Measurements from ENCODE around the gene IL17C. TPM values are rescaled to one million over a fixed set of nuclear protein-coding genes. Genes with fewer than 3 reads are reported as not detected.

IL17C gene
- total RNA-seq, 2 experiments from 2014 or later = 0.20 TPM; not detected in 1

DNA sequence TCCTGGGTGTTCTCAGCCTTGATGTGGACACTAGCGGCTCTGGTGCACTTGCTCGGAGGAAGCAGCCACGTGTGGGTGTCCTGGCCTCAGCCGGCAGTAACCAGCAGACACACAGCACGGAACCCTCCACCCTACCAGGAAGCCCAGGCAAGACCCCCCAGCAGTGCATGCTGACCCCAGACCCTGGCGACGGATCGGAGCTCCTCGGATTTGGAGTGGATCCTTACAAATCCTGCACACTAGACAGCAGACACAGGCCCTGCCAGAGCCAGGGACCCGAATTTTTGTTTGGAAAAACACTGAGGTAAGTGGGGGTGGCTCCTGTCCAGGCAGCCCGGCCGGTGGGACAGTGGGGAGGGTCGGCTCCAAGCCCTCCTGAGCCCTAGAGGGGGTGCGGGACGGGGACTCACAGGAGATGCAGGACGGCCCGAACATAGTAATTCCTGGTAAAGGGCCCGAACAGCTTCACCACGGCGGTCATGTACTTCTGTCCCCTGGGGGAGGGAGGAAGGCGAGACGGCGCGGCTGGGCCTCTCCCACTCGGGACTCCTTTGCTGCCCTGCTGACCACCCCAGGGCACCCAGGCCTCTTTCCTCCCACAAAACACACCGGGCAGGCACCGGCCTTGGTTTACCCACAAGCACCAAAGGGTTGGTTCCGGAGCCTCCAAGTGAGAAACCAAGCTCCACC is 8.1 kb downstream of the IL17C start:
- Mint-ChIP-seq H3K36me3 (ENCODE audit: low read depth) (peaks cover 29% of the 10 kb centered on the region), H3K9me3 (no peaks in the 10 kb centered on the region), H3K4me1 (peaks cover 24% of the 10 kb centered on the region), H3K4me3 (no peak overlapping the region), H3K27ac (no peak overlapping the region), H3K27me3 (no peaks in the 10 kb centered on the region)
- POLR2A ChIA-PET = no interaction called here
- no peak for DNase-seq
- CTCF ChIA-PET = no interaction called here

DNA sequence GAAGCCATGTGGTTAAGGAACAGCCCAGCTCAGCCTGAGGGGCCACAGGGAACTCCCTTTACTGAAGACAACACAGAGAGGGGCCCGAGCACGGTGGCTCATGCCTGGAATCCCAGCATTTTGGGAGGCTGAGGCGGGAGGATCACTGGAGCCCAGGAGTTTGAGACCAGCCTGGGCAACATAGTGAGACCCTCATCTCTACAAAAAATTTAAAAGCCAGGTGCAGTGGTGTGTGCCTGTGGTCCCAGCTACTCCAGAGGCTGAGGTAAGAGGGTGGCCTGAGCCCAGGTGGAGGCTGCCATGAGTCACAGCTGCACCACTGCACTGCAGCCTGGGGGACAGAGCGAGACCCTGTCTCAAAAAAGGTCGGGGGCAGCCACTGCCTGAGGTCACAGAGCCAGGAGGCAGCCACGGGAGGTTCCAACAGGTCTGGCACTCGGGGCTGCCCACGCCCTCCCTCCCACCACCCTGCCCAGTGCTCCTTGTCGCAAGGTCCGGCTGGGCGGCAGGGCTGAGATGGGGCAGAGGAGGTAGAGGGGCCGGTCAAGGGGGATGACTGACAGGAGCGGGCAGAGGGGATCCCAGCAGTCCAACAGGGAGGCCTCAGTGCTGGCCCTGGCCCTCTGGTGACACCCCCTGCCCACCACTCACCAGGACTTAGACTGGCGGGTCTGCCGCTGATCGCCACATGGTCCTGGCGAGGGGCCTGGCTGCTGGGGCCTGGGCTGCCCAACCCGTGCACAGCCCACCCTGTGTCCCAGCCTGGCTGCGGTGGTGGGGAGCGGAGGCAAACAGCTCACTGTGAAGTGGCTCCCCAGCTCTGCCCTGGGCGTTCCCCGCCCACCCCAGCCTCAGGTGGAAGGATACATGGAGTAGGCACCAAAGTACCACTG is 9.1 kb downstream of the IL17C start:
- POLR2A ChIA-PET = no interaction called here
- H3K27me3 Mint-ChIP-seq = no peaks in the 10 kb centered on the region
- no peak for DNase-seq
- H3K9me3 Mint-ChIP-seq = no peaks in the 10 kb centered on the region
- no peak overlapping the region for H3K27ac Mint-ChIP-seq
- CTCF ChIA-PET = interaction anchor here (0.7 to 0.9 kb wide), 2 partner anchors 9 to 15 kb away, joined by 3 read pairs; partner anchors contain the start of genes IL17C and MVD
- H3K4me1 Mint-ChIP-seq = peaks cover 32% of the 10 kb centered on the region
- no peak overlapping the region for H3K4me3 Mint-ChIP-seq
- H3K36me3 Mint-ChIP-seq (ENCODE audit: low read depth) = peaks cover 21% of the 10 kb centered on the region

DNA sequence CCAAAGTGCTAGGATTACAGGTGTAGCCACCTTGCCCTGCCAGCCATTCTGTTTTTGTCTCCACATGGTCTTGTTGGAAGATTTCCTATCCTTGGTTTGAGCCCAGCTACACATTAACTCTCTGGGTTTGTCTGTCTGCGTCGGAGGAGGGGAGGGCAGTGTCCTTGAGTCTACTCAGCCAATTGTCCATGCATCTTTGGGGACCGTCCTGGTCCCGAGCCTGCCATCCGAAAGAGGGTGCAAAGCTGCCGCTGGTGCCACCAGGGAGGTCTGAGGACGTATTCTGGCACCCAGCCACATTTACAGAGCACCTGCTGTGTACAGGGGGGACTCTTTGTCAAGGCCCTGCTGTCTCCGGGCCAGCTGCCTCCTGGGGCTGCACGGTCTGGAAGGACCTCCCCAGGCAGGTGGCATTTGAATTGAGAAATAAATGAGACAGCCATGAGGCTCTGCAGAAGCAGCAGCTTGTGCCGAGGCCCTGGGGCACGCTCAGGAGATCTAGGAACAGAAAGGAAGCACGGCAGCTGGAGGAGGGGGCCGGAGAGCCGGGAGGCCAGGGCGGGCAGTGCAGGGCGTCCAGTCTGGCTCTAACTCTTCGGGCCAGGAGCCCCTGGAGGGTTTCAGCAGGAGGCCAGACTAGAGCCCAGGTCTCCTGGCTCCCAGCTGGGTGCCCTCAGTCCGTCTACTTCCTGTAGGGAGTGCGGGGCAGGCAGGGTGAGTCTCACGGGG is 11.0 kb downstream of the IL17C start:
- H3K9me3 Mint-ChIP-seq = no peaks in the 10 kb centered on the region
- no peak for DNase-seq
- H3K27me3 Mint-ChIP-seq = no peaks in the 10 kb centered on the region
- peak overlapping the region; percentile 89 for H3K4me3 Mint-ChIP-seq
- CTCF ChIA-PET = interaction anchor here (0.6 kb wide), 1 partner anchor 137 kb away, joined by 3 read pairs; no protein-coding TSS in a partner anchor
- POLR2A ChIA-PET = no interaction called here
- H3K36me3 Mint-ChIP-seq (ENCODE audit: low read depth) = peaks cover 16% of the 10 kb centered on the region
- H3K4me1 Mint-ChIP-seq = peaks cover 30% of the 10 kb centered on the region
- H3K27ac Mint-ChIP-seq = peak overlapping the region; percentile 62

DNA sequence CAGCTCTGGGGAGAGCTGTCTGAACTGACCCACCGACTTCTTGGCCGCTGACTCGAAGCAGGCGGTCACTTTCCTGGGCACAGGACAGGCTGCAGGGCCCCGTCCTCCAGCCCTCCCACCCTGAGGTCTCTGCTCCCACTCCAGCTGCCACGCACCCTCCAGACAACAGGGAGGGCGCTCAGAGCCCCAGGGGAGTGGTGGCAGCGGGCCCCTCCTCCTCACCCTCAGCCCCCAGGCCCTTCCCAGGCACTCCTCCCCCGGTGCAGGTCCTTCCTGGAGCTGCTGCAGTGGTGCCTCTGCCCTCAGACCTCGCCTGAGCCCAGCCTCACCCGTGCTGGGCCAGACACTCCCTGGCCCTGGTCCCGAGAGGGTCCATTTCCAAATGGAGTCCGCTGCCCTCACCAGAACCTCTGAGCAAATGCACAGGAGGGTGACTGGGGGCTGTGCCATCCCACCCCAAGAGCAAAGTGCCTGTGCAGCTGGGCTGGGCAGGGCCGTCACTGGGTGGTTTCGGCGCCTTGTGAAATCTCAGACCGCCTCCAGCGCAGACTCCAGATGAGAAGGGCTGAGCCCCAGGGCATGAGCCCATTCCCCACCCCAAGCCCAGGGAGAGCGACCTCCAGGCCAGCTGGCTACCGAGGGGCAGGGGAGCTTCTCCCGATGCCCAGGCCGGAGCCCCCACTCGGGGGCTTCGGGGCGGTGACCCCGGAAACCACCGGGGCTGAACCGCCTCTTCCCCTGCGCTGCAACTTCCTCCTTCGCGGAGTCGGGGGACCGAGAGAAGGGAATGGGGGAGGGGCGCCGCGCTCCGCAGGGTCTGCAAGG is 11.8 kb downstream of the IL17C start:
- DNase-seq = peak; percentile 47
- Mint-ChIP-seq H3K27ac (peak overlapping the region; percentile 89), H3K27me3 (no peaks in the 10 kb centered on the region), H3K36me3 (ENCODE audit: low read depth) (peaks cover 11% of the 10 kb centered on the region), H3K9me3 (no peaks in the 10 kb centered on the region), H3K4me1 (peaks cover 25% of the 10 kb centered on the region), H3K4me3 (peak overlapping the region; percentile 89)
- ChIA-PET CTCF (no interaction called here), POLR2A (interaction anchor here (0.6 kb wide), 1 partner anchor 151 kb away, joined by 3 read pairs; no protein-coding TSS in a partner anchor)

GRCh38 chr16:88650749-88651275 is 12.4 kb downstream of the IL17C start, which contains the start of gene CYBA:
TSS of gene CYBA (minus strand) at chr16:88651053. CDS start at chr16:88651013, 40 bp downstream.
- H3K9me3 Mint-ChIP-seq = no peaks in the 10 kb centered on the region
- peak within 1 kb of the TSS; percentile 95 for H3K27ac Mint-ChIP-seq
- H3K4me1 Mint-ChIP-seq = peaks cover 22% of the 10 kb centered on the region
- H3K4me3 Mint-ChIP-seq = peak within 1 kb of the TSS; percentile 89
- CTCF ChIA-PET = no interaction called here
- peaks cover 9% of the 10 kb centered on the region for H3K36me3 Mint-ChIP-seq (ENCODE audit: low read depth)
- no peaks in the 10 kb centered on the region for H3K27me3 Mint-ChIP-seq
- POLR2A ChIA-PET = no interaction called here
- DNase-seq = peak; percentile 86

DNA sequence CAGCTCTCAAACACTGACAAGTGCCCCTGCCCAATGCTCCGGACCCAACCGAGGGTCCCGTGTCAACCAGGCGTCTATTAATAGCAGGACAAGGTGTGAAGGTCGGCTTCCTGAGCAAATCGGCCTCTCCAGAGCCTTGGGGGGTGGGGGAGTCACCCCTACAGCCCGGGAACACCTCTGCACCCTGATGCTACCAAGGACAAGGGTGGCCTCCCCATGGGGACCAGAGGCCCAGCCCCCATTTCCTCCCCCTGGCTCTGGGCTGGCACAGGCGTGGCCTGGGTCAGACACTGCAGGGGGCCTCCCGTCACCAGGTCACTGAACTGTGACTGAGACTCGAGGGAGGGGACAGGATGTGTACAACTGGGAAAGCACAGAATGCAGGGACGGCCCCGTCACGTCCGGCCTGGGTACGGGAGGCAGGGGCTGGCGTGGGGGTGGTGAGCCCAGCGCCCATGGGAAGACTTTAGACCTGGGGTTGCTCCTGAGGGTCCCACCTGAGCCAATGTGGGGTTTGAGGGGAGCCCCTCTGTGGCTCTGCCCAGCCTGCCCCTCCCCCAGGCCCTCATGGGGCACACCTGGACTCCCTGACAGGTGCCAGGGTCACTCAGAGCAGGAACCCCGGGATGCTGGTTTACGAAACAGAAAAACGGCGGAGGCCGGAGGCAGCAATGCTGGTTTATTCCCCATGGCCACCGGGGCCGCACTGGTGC is 13.1 kb downstream of the IL17C start:
- H3K4me1 Mint-ChIP-seq = peaks cover 22% of the 10 kb centered on the region

GRCh38 chr16:88651989-88652761 is 13.8 kb downstream of the IL17C start:
- peak overlapping the region; percentile 95 for H3K27ac Mint-ChIP-seq
- peaks cover 8% of the 10 kb centered on the region for H3K36me3 Mint-ChIP-seq (ENCODE audit: low read depth)
- DNase-seq = no peak
- ChIA-PET CTCF (interaction anchor here (0.8 to 1.0 kb wide), 2 partner anchors 13 to 86 kb away, joined by 3 read pairs; no protein-coding TSS in a partner anchor), POLR2A (interaction anchor here (0.7 kb wide), 1 partner anchor 19 kb away, joined by 3 read pairs; no protein-coding TSS in a partner anchor)
- H3K27me3 Mint-ChIP-seq = no peaks in the 10 kb centered on the region
- H3K4me1 Mint-ChIP-seq = peaks cover 22% of the 10 kb centered on the region
- no peaks in the 10 kb centered on the region for H3K9me3 Mint-ChIP-seq
- H3K4me3 Mint-ChIP-seq = peak overlapping the region; percentile 40

More for the DNA sequence above, 13.1 kb downstream of the IL17C start:
- Mint-ChIP-seq H3K36me3 (ENCODE audit: low read depth) (peaks cover 6% of the 10 kb centered on the region), H3K27ac (peak overlapping the region; percentile 95), H3K27me3 (no peaks in the 10 kb centered on the region), H3K4me3 (peak overlapping the region; percentile 89), H3K9me3 (no peaks in the 10 kb centered on the region)
- CTCF ChIA-PET = interaction anchor here (0.8 to 1.0 kb wide), 2 partner anchors 12 to 86 kb away, joined by 3 read pairs; no protein-coding TSS in a partner anchor
- POLR2A ChIA-PET = no interaction called here
- DNase-seq = peak; percentile 84

- H3K36me3 Mint-ChIP-seq (ENCODE audit: low read depth) = peaks cover 8% of the 10 kb centered on the region
- no peaks in the 10 kb centered on the region for H3K9me3 Mint-ChIP-seq
- no peak for DNase-seq
- peaks cover 22% of the 10 kb centered on the region for H3K4me1 Mint-ChIP-seq
- peak overlapping the region; percentile 95 for H3K27ac Mint-ChIP-seq
- ChIA-PET CTCF (interaction anchor here (1.0 kb wide), 1 partner anchor 85 kb away, joined by 3 read pairs; no protein-coding TSS in a partner anchor), POLR2A (interaction anchor here (0.7 kb wide), 1 partner anchor 19 kb away, joined by 3 read pairs; no protein-coding TSS in a partner anchor)
- H3K27me3 Mint-ChIP-seq = no peaks in the 10 kb centered on the region
- H3K4me3 Mint-ChIP-seq = no peak overlapping the region
These were observed 14.3 kb downstream of the IL17C start for GRCh38 chr16:88652762-88653063.

DNA sequence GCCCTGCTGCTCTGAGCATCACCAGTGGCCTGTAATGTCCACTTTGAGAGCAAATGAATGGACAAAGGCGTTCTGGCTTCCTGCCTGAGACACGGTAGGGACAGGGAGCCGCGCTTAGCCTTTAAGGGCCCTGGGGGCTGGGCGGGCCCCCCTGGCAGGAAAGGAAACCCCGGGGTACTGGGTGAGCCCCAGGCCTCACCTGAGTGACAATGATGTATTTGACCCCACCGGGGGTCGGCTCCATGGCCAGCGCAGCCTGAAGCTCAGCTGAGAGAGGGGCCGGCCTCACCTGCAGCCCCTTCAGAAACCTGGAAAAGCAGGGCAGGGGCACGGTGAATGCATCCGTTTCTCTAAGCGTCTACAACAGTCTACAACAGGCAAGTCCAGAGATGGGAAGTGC is 14.7 kb downstream of the IL17C start:
- Mint-ChIP-seq H3K9me3 (no peaks in the 10 kb centered on the region), H3K4me3 (no peak overlapping the region), H3K27ac (peak overlapping the region; percentile 87), H3K36me3 (ENCODE audit: low read depth) (peaks cover 8% of the 10 kb centered on the region), H3K27me3 (no peaks in the 10 kb centered on the region), H3K4me1 (peaks cover 22% of the 10 kb centered on the region)
- ChIA-PET POLR2A (no interaction called here), CTCF (no interaction called here)
- no peak for DNase-seq

DNA sequence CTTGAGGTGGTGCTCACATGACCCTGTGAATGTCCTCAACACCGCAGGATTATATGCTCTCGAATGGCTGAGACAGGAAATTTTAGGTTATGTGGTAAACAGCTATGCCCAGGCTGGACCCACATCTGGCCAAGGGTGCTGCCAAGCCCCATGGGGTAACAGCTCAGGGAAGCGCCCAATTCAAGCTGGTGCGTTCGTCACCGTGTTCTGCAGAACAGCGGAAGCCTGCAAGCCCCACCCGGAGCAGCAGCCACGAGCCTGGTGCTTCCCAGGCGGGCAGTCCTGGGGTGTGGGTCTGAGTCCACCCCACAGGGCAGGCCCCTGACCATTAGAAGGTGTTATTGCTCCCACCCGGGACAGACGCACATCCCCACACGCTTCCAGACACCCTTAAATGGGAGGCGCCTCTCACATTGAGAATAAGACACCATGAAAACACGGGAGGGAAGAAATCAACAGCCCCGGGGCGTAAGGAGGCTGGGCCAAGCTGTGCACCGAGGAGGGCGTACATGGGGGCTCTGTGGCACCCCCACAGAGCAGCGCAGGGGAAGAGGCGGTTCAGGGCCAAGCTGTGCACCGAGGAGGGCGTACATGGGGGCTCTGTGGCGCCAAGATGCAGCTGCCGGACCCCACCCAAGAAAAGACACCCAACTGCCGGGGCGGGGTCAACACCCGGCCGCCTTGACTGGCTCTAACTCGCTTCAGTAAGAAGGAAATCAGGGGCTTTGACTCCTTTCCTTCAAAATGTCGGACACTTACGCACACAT is 15.4 kb downstream of the IL17C start:
- H3K36me3 Mint-ChIP-seq (ENCODE audit: low read depth) = peaks cover 8% of the 10 kb centered on the region
- H3K27ac Mint-ChIP-seq = peak overlapping the region; percentile 87
- POLR2A ChIA-PET = no interaction called here
- peaks cover 22% of the 10 kb centered on the region for H3K4me1 Mint-ChIP-seq
- DNase-seq = no peak
- H3K27me3 Mint-ChIP-seq = no peaks in the 10 kb centered on the region
- CTCF ChIA-PET = interaction anchor here (0.6 kb wide), 1 partner anchor 130 kb away, joined by 3 read pairs; no protein-coding TSS in a partner anchor
- no peaks in the 10 kb centered on the region for H3K9me3 Mint-ChIP-seq
- no peak overlapping the region for H3K4me3 Mint-ChIP-seq

Measured in activated CD4-positive, alpha-beta T cell treated with anti-CD3 and anti-CD28 coated beads, Interleukin-2, amount 10 ng/mL, durations not matched to agents 7 days and 5 days (primary cell).